OCI-LY7 (cell line): Measurements from ENCODE around the gene SNX24.

Experiments used
- EZH2phosphoT487 ChIP-seq: fragments of 200-600 bp; sonication (generic); IDR thresholded peaks from 2 replicates; pipeline ENCODE4 v1.6.1; 2018; ENCODE audit warnings: low read depth, borderline replicate concordance, mild to moderate bottlenecking, mixed run types, antibody characterized with exemption, low read length, moderate library complexity, mixed read lengths
- TF ChIP-seq, protein P1 (sequence below): fragments of 200-600 bp; sonication (generic); conservative IDR thresholded peaks from 2 replicates; pipeline ENCODE4 v1.5.1; 2014; ENCODE audit warnings: mild to moderate bottlenecking, antibody characterized with exemption, low read length, moderate library complexity, mixed read lengths

GRCh38 chr5:122937914-122938313 is 92.5 kb downstream of the SNX24 start:
- no peak for TF ChIP-seq EZH2phosphoT487
- TF ChIP-seq, protein P1, sequence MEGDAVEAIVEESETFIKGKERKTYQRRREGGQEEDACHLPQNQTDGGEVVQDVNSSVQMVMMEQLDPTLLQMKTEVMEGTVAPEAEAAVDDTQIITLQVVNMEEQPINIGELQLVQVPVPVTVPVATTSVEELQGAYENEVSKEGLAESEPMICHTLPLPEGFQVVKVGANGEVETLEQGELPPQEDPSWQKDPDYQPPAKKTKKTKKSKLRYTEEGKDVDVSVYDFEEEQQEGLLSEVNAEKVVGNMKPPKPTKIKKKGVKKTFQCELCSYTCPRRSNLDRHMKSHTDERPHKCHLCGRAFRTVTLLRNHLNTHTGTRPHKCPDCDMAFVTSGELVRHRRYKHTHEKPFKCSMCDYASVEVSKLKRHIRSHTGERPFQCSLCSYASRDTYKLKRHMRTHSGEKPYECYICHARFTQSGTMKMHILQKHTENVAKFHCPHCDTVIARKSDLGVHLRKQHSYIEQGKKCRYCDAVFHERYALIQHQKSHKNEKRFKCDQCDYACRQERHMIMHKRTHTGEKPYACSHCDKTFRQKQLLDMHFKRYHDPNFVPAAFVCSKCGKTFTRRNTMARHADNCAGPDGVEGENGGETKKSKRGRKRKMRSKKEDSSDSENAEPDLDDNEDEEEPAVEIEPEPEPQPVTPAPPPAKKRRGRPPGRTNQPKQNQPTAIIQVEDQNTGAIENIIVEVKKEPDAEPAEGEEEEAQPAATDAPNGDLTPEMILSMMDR = no peak
